ENCODE results near the gene DYNC2LI1.

Gene DYNC2LI1

DNA sequence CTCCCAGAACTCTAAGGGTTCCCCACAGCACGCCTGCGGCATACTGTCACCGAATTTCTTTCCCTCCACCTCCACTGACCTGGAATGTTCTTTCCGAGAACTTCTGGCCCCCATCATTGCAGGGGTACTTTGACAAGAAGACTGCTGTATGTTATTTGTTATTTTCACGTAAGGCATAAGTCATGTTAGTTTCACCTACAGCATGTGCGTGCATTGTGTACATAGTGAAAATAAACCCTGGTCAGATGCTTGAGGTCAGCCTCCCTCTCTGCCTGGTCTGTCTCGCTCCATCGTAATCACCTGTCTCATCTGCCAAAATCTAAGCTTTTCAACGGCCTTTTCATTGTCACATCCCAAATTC, 69.0 kb downstream of the DYNC2LI1 start:
- no peaks in the 10 kb centered on the region for H3K27me3 ChIP-seq (ENCODE audit: low read length)
- H4K20me1 ChIP-seq (ENCODE audit: low read depth, low read length): no peaks in the 10 kb centered on the region
- H3K9ac ChIP-seq (ENCODE audit: low read length): no peak overlapping the region
- H3K9me2 ChIP-seq (replicated peaks; ENCODE audit: insufficient read depth, low read length): no peaks in the 10 kb centered on the region
- no peaks in the 10 kb centered on the region for H3K36me3 ChIP-seq (ENCODE audit: low read length)
- H3K9me3 ChIP-seq (ENCODE audit: insufficient read depth, low read length): no peaks in the 10 kb centered on the region
- H3K4me3 ChIP-seq (ENCODE audit: insufficient read depth, low read length, poor library complexity, severe bottlenecking): no peak overlapping the region
- no peak overlapping the region for H3K27ac ChIP-seq (ENCODE audit: low read depth, low read length)
- H3K4me2 ChIP-seq (ENCODE audit: low read depth, low read length, poor library complexity, severe bottlenecking): no peak overlapping the region
- H2AFZ ChIP-seq (ENCODE audit: low read depth, low read length, severe bottlenecking): no peak overlapping the region
- H3K79me2 ChIP-seq (ENCODE audit: insufficient read depth, low read length): no peaks in the 10 kb centered on the region
- H3F3A ChIP-seq (ENCODE audit: insufficient read depth): no peaks in the 10 kb centered on the region
- TF ChIP-seq, protein P1, sequence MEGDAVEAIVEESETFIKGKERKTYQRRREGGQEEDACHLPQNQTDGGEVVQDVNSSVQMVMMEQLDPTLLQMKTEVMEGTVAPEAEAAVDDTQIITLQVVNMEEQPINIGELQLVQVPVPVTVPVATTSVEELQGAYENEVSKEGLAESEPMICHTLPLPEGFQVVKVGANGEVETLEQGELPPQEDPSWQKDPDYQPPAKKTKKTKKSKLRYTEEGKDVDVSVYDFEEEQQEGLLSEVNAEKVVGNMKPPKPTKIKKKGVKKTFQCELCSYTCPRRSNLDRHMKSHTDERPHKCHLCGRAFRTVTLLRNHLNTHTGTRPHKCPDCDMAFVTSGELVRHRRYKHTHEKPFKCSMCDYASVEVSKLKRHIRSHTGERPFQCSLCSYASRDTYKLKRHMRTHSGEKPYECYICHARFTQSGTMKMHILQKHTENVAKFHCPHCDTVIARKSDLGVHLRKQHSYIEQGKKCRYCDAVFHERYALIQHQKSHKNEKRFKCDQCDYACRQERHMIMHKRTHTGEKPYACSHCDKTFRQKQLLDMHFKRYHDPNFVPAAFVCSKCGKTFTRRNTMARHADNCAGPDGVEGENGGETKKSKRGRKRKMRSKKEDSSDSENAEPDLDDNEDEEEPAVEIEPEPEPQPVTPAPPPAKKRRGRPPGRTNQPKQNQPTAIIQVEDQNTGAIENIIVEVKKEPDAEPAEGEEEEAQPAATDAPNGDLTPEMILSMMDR (IDR thresholded peaks at IDR 0.05; ENCODE audit: insufficient read depth, low read length, poor library complexity, severe bottlenecking): no peak
- no peak for TF ChIP-seq EZH2phosphoT487 (conservative IDR thresholded peaks at IDR 0.05; ENCODE audit: low read length)

DNA sequence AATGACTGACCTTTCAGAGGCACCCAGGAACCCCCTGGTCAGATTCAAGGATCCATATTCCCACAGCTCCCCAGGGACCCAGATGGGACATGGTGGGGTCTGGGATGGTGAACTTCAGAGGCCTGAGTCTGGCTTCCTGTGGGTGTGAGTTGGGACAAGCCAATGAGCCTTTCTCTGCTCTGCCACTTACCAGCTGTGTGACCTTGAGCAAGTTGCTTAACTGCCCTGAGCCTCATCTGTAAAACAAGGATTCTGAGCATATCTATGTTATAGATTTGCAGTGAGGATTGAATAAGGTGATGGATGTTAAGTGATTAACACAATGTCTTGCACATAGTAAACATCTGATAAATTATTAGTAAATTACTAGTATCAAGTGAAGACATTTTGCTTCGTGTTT, 71.3 kb downstream of the DYNC2LI1 start:
- H3K4me2 ChIP-seq (ENCODE audit: low read depth, low read length, poor library complexity, severe bottlenecking): no peak overlapping the region
- no peaks in the 10 kb centered on the region for H3K9me2 ChIP-seq (replicated peaks; ENCODE audit: insufficient read depth, low read length)
- no peak overlapping the region for H3K9ac ChIP-seq (ENCODE audit: low read length)
- no peaks in the 10 kb centered on the region for H3K36me3 ChIP-seq (ENCODE audit: low read length)
- H3F3A ChIP-seq (ENCODE audit: insufficient read depth): no peaks in the 10 kb centered on the region
- no peak overlapping the region for H3K4me3 ChIP-seq (ENCODE audit: insufficient read depth, low read length, poor library complexity, severe bottlenecking)
- H2AFZ ChIP-seq (ENCODE audit: low read depth, low read length, severe bottlenecking): no peak overlapping the region
- no peaks in the 10 kb centered on the region for H3K9me3 ChIP-seq (ENCODE audit: insufficient read depth, low read length)
- H3K27me3 ChIP-seq (ENCODE audit: low read length): no peaks in the 10 kb centered on the region
- no peaks in the 10 kb centered on the region for H3K79me2 ChIP-seq (ENCODE audit: insufficient read depth, low read length)
- H4K20me1 ChIP-seq (ENCODE audit: low read depth, low read length): no peaks in the 10 kb centered on the region
- TF ChIP-seq, protein P1 (IDR thresholded peaks at IDR 0.05; ENCODE audit: insufficient read depth, low read length, poor library complexity, severe bottlenecking): no peak
- no peak for TF ChIP-seq EZH2phosphoT487 (conservative IDR thresholded peaks at IDR 0.05; ENCODE audit: low read length)
- H3K27ac ChIP-seq (ENCODE audit: low read depth, low read length): no peak overlapping the region

DNA sequence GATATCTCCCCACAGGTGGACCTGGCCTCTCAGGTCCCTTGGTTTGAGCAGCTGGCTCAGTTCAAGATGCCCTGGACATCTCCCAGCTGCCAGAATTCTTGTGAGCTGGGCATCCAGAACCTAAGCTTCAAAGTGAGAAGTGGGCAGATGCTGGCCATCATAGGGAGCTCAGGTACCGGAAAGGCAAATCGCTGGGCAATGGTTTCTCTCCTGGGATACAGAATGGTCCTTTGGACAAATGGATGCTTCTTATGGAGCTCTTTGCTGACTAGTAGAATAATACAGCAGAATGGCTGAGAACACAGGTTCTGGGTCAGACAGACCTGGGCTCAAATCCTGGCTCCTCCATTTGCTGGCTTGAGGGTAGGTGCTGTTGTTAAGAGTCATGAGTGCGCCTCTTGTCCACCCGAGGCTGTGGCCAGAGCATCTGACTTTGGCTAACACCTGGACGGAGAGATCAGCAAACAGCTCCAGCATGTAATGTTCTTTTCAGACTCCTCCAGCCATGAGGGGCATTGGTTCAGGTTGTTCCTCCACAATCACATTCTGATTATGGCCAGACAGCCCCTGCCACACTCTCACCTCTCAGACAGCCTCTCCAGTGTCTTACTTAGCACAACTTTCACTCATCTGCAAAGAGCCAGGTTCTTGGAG, 72.4 kb downstream of the DYNC2LI1 start:
- H3F3A ChIP-seq (ENCODE audit: insufficient read depth): no peaks in the 10 kb centered on the region
- H3K27ac ChIP-seq (ENCODE audit: low read depth, low read length): no peak overlapping the region
- no peak overlapping the region for H3K4me2 ChIP-seq (ENCODE audit: low read depth, low read length, poor library complexity, severe bottlenecking)
- H4K20me1 ChIP-seq (ENCODE audit: low read depth, low read length): no peaks in the 10 kb centered on the region
- TF ChIP-seq, protein P1 (IDR thresholded peaks at IDR 0.05; ENCODE audit: insufficient read depth, low read length, poor library complexity, severe bottlenecking): no peak
- no peak for TF ChIP-seq EZH2phosphoT487 (conservative IDR thresholded peaks at IDR 0.05; ENCODE audit: low read length)
- no peak overlapping the region for H2AFZ ChIP-seq (ENCODE audit: low read depth, low read length, severe bottlenecking)
- no peaks in the 10 kb centered on the region for H3K36me3 ChIP-seq (ENCODE audit: low read length)
- no peak overlapping the region for H3K4me3 ChIP-seq (ENCODE audit: insufficient read depth, low read length, poor library complexity, severe bottlenecking)
- H3K79me2 ChIP-seq (ENCODE audit: insufficient read depth, low read length): no peaks in the 10 kb centered on the region
- H3K9me2 ChIP-seq (replicated peaks; ENCODE audit: insufficient read depth, low read length): no peaks in the 10 kb centered on the region
- no peaks in the 10 kb centered on the region for H3K27me3 ChIP-seq (ENCODE audit: low read length)
- H3K9me3 ChIP-seq (ENCODE audit: insufficient read depth, low read length): no peaks in the 10 kb centered on the region
- H3K9ac ChIP-seq (ENCODE audit: low read length): no peak overlapping the region

Measured in SU-DHL-6 (cell line).